Measurements from ENCODE around the gene RTN4RL2.

DNA sequence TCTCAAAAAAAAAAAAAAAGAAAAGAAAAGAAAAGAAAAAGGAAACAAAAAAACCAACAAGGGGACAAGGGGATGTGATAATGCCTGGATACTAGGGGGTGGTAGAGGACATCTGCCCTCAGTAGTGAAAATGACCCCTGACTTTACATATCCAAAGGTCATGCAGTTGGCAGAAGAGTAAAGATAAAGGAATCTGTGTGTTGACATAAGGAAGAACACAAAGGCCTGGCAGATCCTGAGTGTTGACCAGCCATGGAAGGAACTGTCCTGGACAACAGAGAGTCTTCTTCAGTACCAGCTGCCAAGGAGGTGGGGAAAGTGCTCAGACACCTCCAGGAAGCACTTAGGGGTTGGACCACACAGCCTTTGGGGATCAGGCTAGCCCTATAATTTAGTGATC, 42.5 kb downstream of the RTN4RL2 start:
- no peak for TF ChIP-seq ZBTB33 (CRISPR knock-in tag; IDR thresholded peaks at IDR 0.05)
- TF ChIP-seq DPF2 (IDR thresholded peaks at IDR 0.05), result no peak
- TF ChIP-seq E2F5 (CRISPR knock-in tag; IDR thresholded peaks at IDR 0.05), result no peak
- TF ChIP-seq EZH2 (IDR thresholded peaks at IDR 0.05; ENCODE audit: borderline replicate concordance, low read depth, low read length), result no peak
- no peak for TF ChIP-seq USF2 (CRISPR knock-in tag; IDR thresholded peaks at IDR 0.05)
- TF ChIP-seq, protein P1, sequence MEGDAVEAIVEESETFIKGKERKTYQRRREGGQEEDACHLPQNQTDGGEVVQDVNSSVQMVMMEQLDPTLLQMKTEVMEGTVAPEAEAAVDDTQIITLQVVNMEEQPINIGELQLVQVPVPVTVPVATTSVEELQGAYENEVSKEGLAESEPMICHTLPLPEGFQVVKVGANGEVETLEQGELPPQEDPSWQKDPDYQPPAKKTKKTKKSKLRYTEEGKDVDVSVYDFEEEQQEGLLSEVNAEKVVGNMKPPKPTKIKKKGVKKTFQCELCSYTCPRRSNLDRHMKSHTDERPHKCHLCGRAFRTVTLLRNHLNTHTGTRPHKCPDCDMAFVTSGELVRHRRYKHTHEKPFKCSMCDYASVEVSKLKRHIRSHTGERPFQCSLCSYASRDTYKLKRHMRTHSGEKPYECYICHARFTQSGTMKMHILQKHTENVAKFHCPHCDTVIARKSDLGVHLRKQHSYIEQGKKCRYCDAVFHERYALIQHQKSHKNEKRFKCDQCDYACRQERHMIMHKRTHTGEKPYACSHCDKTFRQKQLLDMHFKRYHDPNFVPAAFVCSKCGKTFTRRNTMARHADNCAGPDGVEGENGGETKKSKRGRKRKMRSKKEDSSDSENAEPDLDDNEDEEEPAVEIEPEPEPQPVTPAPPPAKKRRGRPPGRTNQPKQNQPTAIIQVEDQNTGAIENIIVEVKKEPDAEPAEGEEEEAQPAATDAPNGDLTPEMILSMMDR (IDR thresholded peaks at IDR 0.05 in 2 of 3, conservative IDR thresholded peaks at IDR 0.05 in 1 of 3; ENCODE audit: insufficient read depth in 2 of 3, low read depth in 1 of 3, low read length in 3 of 3), result no peak
- TF ChIP-seq ZNF232 (CRISPR knock-in tag; IDR thresholded peaks at IDR 0.05), result no peak
- TF ChIP-seq EP300 (IDR thresholded peaks at IDR 0.05; ENCODE audit: low read length), result no peak
